Activated T-cell treated with anti-CD3 and anti-CD28 coated beads for 1 hour (primary cell): ENCODE data around the gene MIX23.

Source experiments
- DNase-seq: peaks from one replicate; pipeline ENCODE4 v3.0.0-alpha.2; 2020; ENCODE audit warnings: low read depth

Gene MIX23

GRCh38 chr3:122382888-122383666, at the start of gene MIX23:
Gene MIX23 (minus strand): TSS chr3:122383231. CDS start chr3:122383224, 7 bp downstream.
- peak; percentile 69 for DNase-seq

- no peak for DNase-seq
Observed at GRCh38 chr3:122430371-122430770, 47.3 kb upstream of the MIX23 start.

- DNase-seq = no peak
Observed at GRCh38 chr3:122427857-122428471, 44.9 kb upstream of the MIX23 start.

- no peak for DNase-seq
Observed at GRCh38 chr3:122421836-122422235, 38.8 kb upstream of the MIX23 start.

GRCh38 chr3:122421101-122421500, 38.1 kb upstream of the MIX23 start:
- DNase-seq = no peak

GRCh38 chr3:122416966-122417365, 33.9 kb upstream of the MIX23 start:
- no peak for DNase-seq

- DNase-seq = peak; percentile 99
Observed at GRCh38 chr3:122415762-122416654, 33.0 kb upstream of the MIX23 start, which contains the start of gene WDR5B. Gene WDR5B (minus strand): TSS chr3:122416062. CDS start chr3:122415528, 534 bp downstream.

- DNase-seq = peak; percentile 22
Observed at GRCh38 chr3:122415104-122415744, 32.2 kb upstream of the MIX23 start.

- no peak for DNase-seq
Observed at GRCh38 chr3:122414391-122414790, 31.4 kb upstream of the MIX23 start.

GRCh38 chr3:122410639-122411038, 27.6 kb upstream of the MIX23 start:
- no peak for DNase-seq

- DNase-seq = no peak
Observed at GRCh38 chr3:122410111-122410510, 27.1 kb upstream of the MIX23 start.

GRCh38 chr3:122409446-122409845, 26.4 kb upstream of the MIX23 start:
- DNase-seq = no peak

- no peak for DNase-seq
Observed at GRCh38 chr3:122407946-122408345, 24.9 kb upstream of the MIX23 start.

- no peak for DNase-seq
Observed at GRCh38 chr3:122406198-122406597, 23.2 kb upstream of the MIX23 start.

- no peak for DNase-seq
Observed at GRCh38 chr3:122405015-122405414, 22.0 kb upstream of the MIX23 start.

GRCh38 chr3:122403489-122403888, 20.5 kb upstream of the MIX23 start:
- DNase-seq = no peak

- DNase-seq = no peak
Observed at GRCh38 chr3:122398920-122399319, 15.9 kb upstream of the MIX23 start.

GRCh38 chr3:122397201-122397600, 14.2 kb upstream of the MIX23 start:
- no peak for DNase-seq

- no peak for DNase-seq
Observed at GRCh38 chr3:122396511-122396910, 13.5 kb upstream of the MIX23 start.

- DNase-seq = no peak
Observed at GRCh38 chr3:122395582-122395981, 12.6 kb upstream of the MIX23 start.

GRCh38 chr3:122394173-122394572, 11.1 kb upstream of the MIX23 start:
- DNase-seq = no peak
